Measurements from ENCODE around the gene FJX1. TPM values are rescaled to one million over a fixed set of nuclear protein-coding genes. Genes with fewer than 3 reads are reported as not detected.
"Not testable (repeated sequence)": the region's sequence is repeated elsewhere in the genome, so short reads cannot be mapped to it uniquely, and the experiment has no call there.

The FJX1 gene
- total and polyA plus RNA-seq, 10 donors: 3.0 to 40.6 (median 9.2) TPM

GRCh38 chr11:35651263-35651662 is 33.0 kb downstream of the FJX1 start:
- intact Hi-C loops (cut with DNase I; ENCODE audit: low total_unique reads): no loop called here
- DNase-seq: no peak
- no peak for TF ChIP-seq CTCF (IDR thresholded peaks at IDR 0.05 in 8 of 11, conservative IDR thresholded peaks at IDR 0.05 in 3 of 11)
- no peak for TF ChIP-seq POLR2A (IDR thresholded peaks at IDR 0.05)
- TF ChIP-seq POLR2AphosphoS5 (IDR thresholded peaks at IDR 0.05): no peak
- Histone ChIP-seq H3K27ac (no peak overlapping the region), H3K4me3 (no peak overlapping the region), H3K9me3 (no peaks in the 10 kb centered on the region), H3K4me1 (no peaks in the 10 kb centered on the region), H3K27me3 (replicated peaks in 1 of 7) (peaks cover 0 to 9% (median 0%) of the 10 kb centered on the region in 7 donors), H3K36me3 (no peaks in the 10 kb centered on the region)
- 84 to 92% (median 91%) methylated on average over 3 of the region's 3 CpGs for WGBS, 5 donors

- H3K27ac ChIP-seq; H3K4me1 ChIP-seq; H3K4me3 ChIP-seq; H3K36me3 ChIP-seq; intact Hi-C loops (cut with DNase I; ENCODE audit: low total_unique reads); H3K9me3 ChIP-seq; DNase-seq: not testable (repeated sequence)
- 87 to 96% (median 91%) methylated on average over 5 of the region's 5 CpGs for WGBS, 5 donors
- peaks cover 0 to 16% (median 0%) of the 10 kb centered on the region in 7 donors for H3K27me3 ChIP-seq (replicated peaks in 1 of 7)
Measured at GRCh38 chr11:35652786-35653185, 34.5 kb downstream of the FJX1 start.

GRCh38 chr11:35654711-35655110 is 36.5 kb downstream of the FJX1 start:
- intact Hi-C loops (cut with DNase I; ENCODE audit: low total_unique reads): no loop called here
- no peak for DNase-seq
- no peak overlapping the region for H3K4me3 ChIP-seq
- no peaks in the 10 kb centered on the region for H3K4me1 ChIP-seq
- H3K27me3 ChIP-seq (replicated peaks in 1 of 7): peaks cover 0 to 16% (median 0%) of the 10 kb centered on the region in 7 donors
- 75 to 89% (median 80%) methylated on average over 6 of the region's 6 CpGs for WGBS, 5 donors
- TF ChIP-seq POLR2A (IDR thresholded peaks at IDR 0.05) (no peak), POLR2AphosphoS5 (IDR thresholded peaks at IDR 0.05) (no peak), CTCF (IDR thresholded peaks at IDR 0.05 in 8 of 11, conservative IDR thresholded peaks at IDR 0.05 in 3 of 11) (no peak)
- no peaks in the 10 kb centered on the region for H3K36me3 ChIP-seq
- no peaks in the 10 kb centered on the region for H3K9me3 ChIP-seq
- H3K27ac ChIP-seq: no peak overlapping the region

GRCh38 chr11:35655254-35655653 is 37.0 kb downstream of the FJX1 start:
- H3K27ac ChIP-seq: no peak overlapping the region
- H3K36me3 ChIP-seq: no peaks in the 10 kb centered on the region
- no peak overlapping the region for H3K4me3 ChIP-seq
- DNase-seq: no peak
- no peaks in the 10 kb centered on the region for H3K4me1 ChIP-seq
- H3K9me3 ChIP-seq: no peaks in the 10 kb centered on the region
- WGBS, 5 donors: 75 to 97% (median 82%) methylated on average over 1 of the region's 1 CpG
- intact Hi-C loops (cut with DNase I; ENCODE audit: low total_unique reads): no loop called here
- TF ChIP-seq POLR2A (IDR thresholded peaks at IDR 0.05) (no peak), POLR2AphosphoS5 (IDR thresholded peaks at IDR 0.05) (no peak), CTCF (IDR thresholded peaks at IDR 0.05 in 8 of 11, conservative IDR thresholded peaks at IDR 0.05 in 3 of 11) (no peak)
- peaks cover 0 to 16% (median 0%) of the 10 kb centered on the region in 7 donors for H3K27me3 ChIP-seq (replicated peaks in 1 of 7)

GRCh38 chr11:35655856-35656255 is 37.6 kb downstream of the FJX1 start:
- H3K27me3 ChIP-seq (replicated peaks in 1 of 7): peaks cover 0 to 16% (median 0%) of the 10 kb centered on the region in 7 donors
- H3K9me3 ChIP-seq: no peaks in the 10 kb centered on the region
- no peak for DNase-seq
- TF ChIP-seq CTCF (IDR thresholded peaks at IDR 0.05 in 8 of 11, conservative IDR thresholded peaks at IDR 0.05 in 3 of 11) (no peak), POLR2AphosphoS5 (IDR thresholded peaks at IDR 0.05) (no peak), POLR2A (IDR thresholded peaks at IDR 0.05) (no peak)
- intact Hi-C loops (cut with DNase I; ENCODE audit: low total_unique reads): no loop called here
- H3K36me3 ChIP-seq: no peaks in the 10 kb centered on the region
- WGBS, 5 donors: 74 to 82% (median 81%) methylated on average over 4 of the region's 4 CpGs
- no peak overlapping the region for H3K4me3 ChIP-seq
- no peak overlapping the region for H3K27ac ChIP-seq
- H3K4me1 ChIP-seq: no peaks in the 10 kb centered on the region

Measured in spleen (tissue), 11 donors.